HCT116 (cell line): ENCODE results near the gene SPACDR. TPM values are rescaled to one million over a fixed set of nuclear protein-coding genes. Genes with fewer than 3 reads are reported as not detected.

Source experiments
- ATAC-seq: fragments of 200-7000 bp; cut with Tn5 transposase; 2 replicates; pipeline ENCODE4 v1.9.1; 2020; ENCODE audit warnings: mild to moderate bottlenecking, moderate library complexity
- BruUV-seq: library from RNA; stranded (reverse); fragments of 400-500 nt; replicated peaks from 2 replicates; lab custom pipeline; 2021; lab: Mats Ljungman, UMichigan
- CTCF ChIA-PET: fragments of 300-600 bp; sonication (Branson Sonifier 250); formaldehyde crosslinking; loops from one replicate; lab custom pipeline; 2021; ENCODE audit warnings: antibody characterized with exemption; lab: Charles Lee
- POLR2A ChIA-PET: fragments of 300-600, 350-600 bp; sonication (Branson Sonifier 250); formaldehyde crosslinking; loops from one replicate; lab custom pipeline; 2021; ENCODE audit warnings: antibody characterized with exemption; lab: Charles Lee
- RAD21 ChIA-PET, 2 experiments: fragments of 300-600 bp; sonication (Branson Sonifier 250); formaldehyde crosslinking; loops; one replicate each; lab custom pipeline; 2023; ENCODE audit warnings: low total read pairs in 2 of 2; ENCODE audit not compliant: uncharacterized antibody in 2 of 2, unreplicated experiment in 2 of 2, low non-redundant PET in 1 of 2; lab: Charles Lee
- DNase-seq: peaks from one replicate; pipeline ENCODE4 v3.0.0-alpha.2; 2010; ENCODE audit warnings: low read depth, low spot score
- H2AFZ ChIP-seq: fragments of 200-600 bp; shearing (Covaris generic), sonication (generic); 2 replicates; pipeline ENCODE4 v1.6.1; 2017; ENCODE audit warnings: low read depth, mixed run types, mixed read lengths, antibody characterized with exemption, low read length; ENCODE audit not compliant: poor library complexity, severe bottlenecking
- H3K27ac ChIP-seq: 2 replicates; pipeline ENCODE4 v1.5.1; 2012; ENCODE audit warnings: low read depth, low read length
- H3K27me3 ChIP-seq: fragments of 200-600 bp; sonication (generic); 2 replicates; pipeline ENCODE4 v1.6.1; 2016; ENCODE audit warnings: mixed run types, low read length, mixed read lengths; ENCODE audit not compliant: insufficient read depth
- H3K36me3 ChIP-seq, 2 experiments: fragments of 200-500 bp in 1 of 2; fragments of 200-600 bp in 1 of 2; sonication (Bioruptor generic) in 1 of 2; sonication (generic) in 1 of 2; 2 replicates each; pipeline versions ENCODE4 v1.5.1 to v1.6.1; 2014 to 2016; ENCODE audit warnings: low read length in 2 of 2, inconsistent platforms in 1 of 2, mixed read lengths in 1 of 2, mixed run types in 1 of 2; ENCODE audit not compliant: insufficient read depth in 2 of 2, control insufficient read depth in 1 of 2
- H3K4me1 ChIP-seq, 2 experiments: fragments of 200-600 bp in 1 of 2; sonication (generic) in 1 of 2; 2 replicates each; pipeline versions ENCODE4 v1.5.1 to v1.6.1; 2012 to 2017; ENCODE audit warnings: low read length in 2 of 2, inconsistent platforms in 1 of 2, mild to moderate bottlenecking in 1 of 2, mixed read lengths in 1 of 2, mixed run types in 1 of 2, moderate library complexity in 1 of 2; ENCODE audit not compliant: insufficient read depth in 2 of 2, control insufficient read depth in 1 of 2
- H3K4me2 ChIP-seq: fragments of 200-600 bp; sonication (generic); 2 replicates; pipeline ENCODE4 v1.6.1; 2017; ENCODE audit warnings: mixed run types, low read length, mixed read lengths
- H3K4me3 ChIP-seq, 2 experiments: fragments of 200-600 bp in 1 of 2; sonication (generic) in 1 of 2; replicated peaks in 1 of 2; 2 replicates each; pipeline ENCODE4 v1.5.1; 2011 to 2016; ENCODE audit warnings: low read length in 2 of 2, control low read depth in 1 of 2, low read depth in 1 of 2, mild to moderate bottlenecking in 1 of 2, mixed read lengths in 1 of 2, mixed run types in 1 of 2
- H3K79me2 ChIP-seq: fragments of 200-600 bp; sonication (generic); 2 replicates; pipeline ENCODE4 v1.6.1; 2017; ENCODE audit warnings: mild to moderate bottlenecking, mixed run types, low read length, moderate library complexity, mixed read lengths; ENCODE audit not compliant: insufficient read depth
- H3K9ac ChIP-seq: fragments of 200-600 bp; sonication (generic); 2 replicates; pipeline ENCODE4 v1.6.1; 2016; ENCODE audit warnings: low read length, mixed read lengths
- H3K9me2 ChIP-seq: fragments of 200-600 bp; sonication (generic), shearing (Covaris generic); 2 replicates; pipeline ENCODE4 v1.6.1; 2017; ENCODE audit warnings: mixed run types, mild to moderate bottlenecking, moderate library complexity; ENCODE audit not compliant: insufficient read depth
- H3K9me3 ChIP-seq, 2 experiments: fragments of 200-500 bp in 1 of 2; fragments of 200-600 bp in 1 of 2; sonication (Bioruptor generic) in 1 of 2; sonication (generic) in 1 of 2; 2 replicates each; pipeline ENCODE4 v1.6.1; 2014 to 2017; ENCODE audit warnings: low read length in 2 of 2, mixed read lengths in 2 of 2, inconsistent platforms in 1 of 2, low read depth in 1 of 2, mild to moderate bottlenecking in 1 of 2, mixed run types in 1 of 2, moderate library complexity in 1 of 2; ENCODE audit not compliant: control insufficient read depth in 1 of 2, insufficient read depth in 1 of 2
- H4K20me1 ChIP-seq: fragments of 200-600 bp; sonication (generic), shearing (Covaris generic); 2 replicates; pipeline ENCODE4 v1.6.1; 2017; ENCODE audit warnings: mixed run types, mild to moderate bottlenecking, moderate library complexity; ENCODE audit not compliant: insufficient read depth
- CBX3 ChIP-seq: IDR thresholded peaks from 2 replicates; pipeline ENCODE4 v1.6.1; 2012; ENCODE audit warnings: low read depth
- EGR1 ChIP-seq: IDR thresholded peaks from 2 replicates; pipeline ENCODE4 v1.6.1; 2012; ENCODE audit warnings: low read depth
- ELF1 ChIP-seq: IDR thresholded peaks from 2 replicates; pipeline ENCODE4 v1.6.1; 2012; ENCODE audit warnings: low read depth, borderline replicate concordance
- EZH2 ChIP-seq: fragments of 200-600 bp; sonication (generic); IDR thresholded peaks from 2 replicates; pipeline ENCODE4 v1.6.1; 2017; ENCODE audit warnings: antibody characterized with exemption, mixed run types
- EZH2phosphoT487 ChIP-seq: fragments of 200-600 bp; IDR thresholded peaks from 2 replicates; pipeline ENCODE4 v1.6.1; 2018; ENCODE audit warnings: antibody characterized with exemption, borderline replicate concordance
- FOSL1 ChIP-seq: IDR thresholded peaks from 2 replicates; pipeline ENCODE4 v1.6.1; 2012; ENCODE audit warnings: low read depth
- JUND ChIP-seq: IDR thresholded peaks from 2 replicates; pipeline ENCODE4 v1.6.1; 2012
- SRF ChIP-seq: IDR thresholded peaks from 2 replicates; pipeline ENCODE4 v1.6.1; 2012; ENCODE audit warnings: low read depth
- ZFX ChIP-seq: fragments of 450-650 bp; IDR thresholded peaks from 2 replicates; pipeline ENCODE4 v1.6.1; 2017
- ZNF274 ChIP-seq: fragments of 200-500 bp; sonication (Bioruptor generic); IDR thresholded peaks from 2 replicates; pipeline ENCODE4 v1.6.1; 2014; ENCODE audit warnings: mild to moderate bottlenecking, low read depth, low read length, inconsistent platforms
- intact Hi-C: fragments of 100-400 bp; cut with micrococcal nuclease; formaldehyde crosslinking; loops from 2 replicates; pipeline ENCODE4 v1.10.0; 2022
- total RNA-seq: library from RNA; stranded (reverse); gene quantifications from one replicate; pipeline ENCODE4 v1.2.1, GENCODE V29; 2021; ENCODE audit not compliant: unreplicated experiment
- TF ChIP-seq, protein P1 (sequence below): IDR thresholded peaks from 2 replicates; pipeline ENCODE4 v1.6.1; 2012
- TF ChIP-seq, protein P2 (sequence below), 3 experiments: fragments of 200-600 bp in 1 of 3; sonication (generic) in 1 of 3; IDR thresholded peaks in 2 of 3; conservative IDR thresholded peaks in 1 of 3; 2 replicates each; pipeline ENCODE4 v1.5.1; 2012 to 2017; ENCODE audit warnings: low read depth in 2 of 3, low read length in 2 of 3, antibody characterized with exemption in 1 of 3, borderline replicate concordance in 1 of 3, control low read depth in 1 of 3, mild to moderate bottlenecking in 1 of 3, mixed read lengths in 1 of 3, mixed run types in 1 of 3, moderate library complexity in 1 of 3; ENCODE audit not compliant: insufficient read depth in 1 of 3
- TF ChIP-seq, protein P3 (sequence below): IDR thresholded peaks from 2 replicates; pipeline ENCODE4 v1.6.1; 2011; ENCODE audit warnings: mild to moderate bottlenecking, low read length, moderate library complexity; ENCODE audit not compliant: insufficient replicate concordance; ENCODE audit errors: extremely low read depth

SPACDR gene
- total RNA-seq, 1 experiment from 2014 or later, result 1.7 TPM

DNA sequence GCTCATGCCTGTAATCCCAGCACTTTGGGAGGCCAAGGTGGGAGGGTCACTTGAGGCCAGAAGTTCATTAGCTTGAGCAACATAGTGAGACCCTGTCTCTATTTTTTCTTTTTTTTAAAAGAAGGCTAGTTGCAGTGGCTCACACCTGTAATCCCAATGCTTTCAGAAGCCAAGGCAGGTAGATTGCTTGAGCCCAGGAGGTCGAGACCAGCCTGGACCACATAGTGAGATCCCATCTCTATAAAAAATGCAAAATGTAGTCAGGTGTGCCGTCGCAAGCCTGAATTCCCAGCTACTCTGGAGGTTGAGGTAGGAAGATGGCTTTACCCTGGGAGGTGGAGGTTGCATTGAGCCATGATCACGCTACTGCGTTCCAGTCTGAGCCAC lies 27.1 kb upstream of the SPACDR start:
- Histone ChIP-seq H3K9me2 (no peaks in the 10 kb centered on the region), H3K36me3 (no peaks in the 10 kb centered on the region), H3K4me2 (no peak overlapping the region), H4K20me1 (no peaks in the 10 kb centered on the region), H3K27ac (no peak overlapping the region), H3K4me3 (no peak overlapping the region), H2AFZ (no peak overlapping the region), H3K79me2 (no peaks in the 10 kb centered on the region), H3K9ac (no peak overlapping the region), H3K4me1 (peaks cover 2 to 16% of the 10 kb centered on the region in 2 experiments; a peak in 2 of 4 replicates), H3K27me3 (no peaks in the 10 kb centered on the region)
- ChIA-PET POLR2A (no interaction called here), CTCF (interaction anchor here (1.5 kb wide), 1 partner anchor 22 kb away, joined by 3 read pairs; no protein-coding TSS in a partner anchor), RAD21 (no interaction called here)
- no peak for ATAC-seq
- no peak for DNase-seq
- intact Hi-C loops, result no loop called here
- TF ChIP-seq, protein P1, sequence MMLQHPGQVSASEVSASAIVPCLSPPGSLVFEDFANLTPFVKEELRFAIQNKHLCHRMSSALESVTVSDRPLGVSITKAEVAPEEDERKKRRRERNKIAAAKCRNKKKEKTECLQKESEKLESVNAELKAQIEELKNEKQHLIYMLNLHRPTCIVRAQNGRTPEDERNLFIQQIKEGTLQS, result no peak
- TF ChIP-seq JUND (no peak), EZH2 (no peak), ELF1 (no peak), FOSL1 (no peak), EGR1 (no peak), CBX3 (no peak), ZNF274 (no peak), SRF (no peak), ZFX (no peak), EZH2phosphoT487 (no peak)
- TF ChIP-seq, protein P2, sequence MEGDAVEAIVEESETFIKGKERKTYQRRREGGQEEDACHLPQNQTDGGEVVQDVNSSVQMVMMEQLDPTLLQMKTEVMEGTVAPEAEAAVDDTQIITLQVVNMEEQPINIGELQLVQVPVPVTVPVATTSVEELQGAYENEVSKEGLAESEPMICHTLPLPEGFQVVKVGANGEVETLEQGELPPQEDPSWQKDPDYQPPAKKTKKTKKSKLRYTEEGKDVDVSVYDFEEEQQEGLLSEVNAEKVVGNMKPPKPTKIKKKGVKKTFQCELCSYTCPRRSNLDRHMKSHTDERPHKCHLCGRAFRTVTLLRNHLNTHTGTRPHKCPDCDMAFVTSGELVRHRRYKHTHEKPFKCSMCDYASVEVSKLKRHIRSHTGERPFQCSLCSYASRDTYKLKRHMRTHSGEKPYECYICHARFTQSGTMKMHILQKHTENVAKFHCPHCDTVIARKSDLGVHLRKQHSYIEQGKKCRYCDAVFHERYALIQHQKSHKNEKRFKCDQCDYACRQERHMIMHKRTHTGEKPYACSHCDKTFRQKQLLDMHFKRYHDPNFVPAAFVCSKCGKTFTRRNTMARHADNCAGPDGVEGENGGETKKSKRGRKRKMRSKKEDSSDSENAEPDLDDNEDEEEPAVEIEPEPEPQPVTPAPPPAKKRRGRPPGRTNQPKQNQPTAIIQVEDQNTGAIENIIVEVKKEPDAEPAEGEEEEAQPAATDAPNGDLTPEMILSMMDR (IDR thresholded peaks at IDR 0.05 in 2 of 3, conservative IDR thresholded peaks at IDR 0.05 in 1 of 3; ENCODE audit: borderline replicate concordance in 1 of 3, insufficient read depth in 1 of 3, low read depth in 2 of 3, low read length in 2 of 3), result no peak
- TF ChIP-seq, protein P3, sequence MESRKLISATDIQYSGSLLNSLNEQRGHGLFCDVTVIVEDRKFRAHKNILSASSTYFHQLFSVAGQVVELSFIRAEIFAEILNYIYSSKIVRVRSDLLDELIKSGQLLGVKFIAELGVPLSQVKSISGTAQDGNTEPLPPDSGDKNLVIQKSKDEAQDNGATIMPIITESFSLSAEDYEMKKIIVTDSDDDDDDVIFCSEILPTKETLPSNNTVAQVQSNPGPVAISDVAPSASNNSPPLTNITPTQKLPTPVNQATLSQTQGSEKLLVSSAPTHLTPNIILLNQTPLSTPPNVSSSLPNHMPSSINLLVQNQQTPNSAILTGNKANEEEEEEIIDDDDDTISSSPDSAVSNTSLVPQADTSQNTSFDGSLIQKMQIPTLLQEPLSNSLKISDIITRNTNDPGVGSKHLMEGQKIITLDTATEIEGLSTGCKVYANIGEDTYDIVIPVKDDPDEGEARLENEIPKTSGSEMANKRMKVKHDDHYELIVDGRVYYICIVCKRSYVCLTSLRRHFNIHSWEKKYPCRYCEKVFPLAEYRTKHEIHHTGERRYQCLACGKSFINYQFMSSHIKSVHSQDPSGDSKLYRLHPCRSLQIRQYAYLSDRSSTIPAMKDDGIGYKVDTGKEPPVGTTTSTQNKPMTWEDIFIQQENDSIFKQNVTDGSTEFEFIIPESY, result no peak
- TF ChIP-seq, all 23 proteins: peak for 0
- H3K9me3 ChIP-seq, result no peaks in the 10 kb centered on the region
- no TSS peak for BruUV-seq
